DOHH2 (cell line): ENCODE results near the gene CELF1.

Experiments used
- EZH2phosphoT487 ChIP-seq: fragments of 200-600 bp; sonication (generic); IDR thresholded peaks from 2 replicates; pipeline ENCODE4 v1.6.1; 2017; ENCODE audit warnings: borderline replicate concordance, mild to moderate bottlenecking, antibody characterized with exemption, low read length, moderate library complexity, mixed read lengths
- TF ChIP-seq, protein P1 (sequence below): fragments of 200-600 bp; sonication (generic); IDR thresholded peaks from one replicate; pipeline ENCODE4 v1.5.1; 2014; ENCODE audit warnings: antibody characterized with exemption, mild to moderate bottlenecking, low read depth, low read length; ENCODE audit not compliant: poor library complexity, severe bottlenecking

DNA sequence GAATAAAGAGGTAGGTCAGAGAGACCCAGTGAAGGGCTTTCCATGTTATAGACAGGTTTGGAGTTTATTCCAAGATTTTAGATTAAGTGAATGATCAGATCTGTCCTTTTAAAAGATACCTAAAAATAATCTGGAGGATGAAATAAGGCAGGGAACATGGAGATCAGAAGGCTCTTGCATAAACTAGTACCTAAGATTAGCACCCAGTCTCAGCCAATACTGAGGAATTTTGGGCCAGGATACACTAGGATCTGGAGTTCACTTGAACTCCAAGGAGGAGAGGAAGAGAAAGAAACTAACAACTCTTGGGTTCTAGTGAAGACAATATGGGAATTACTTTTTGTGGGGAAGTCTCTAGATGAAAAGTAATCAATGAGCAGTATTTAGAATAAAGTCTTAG, 56.1 kb downstream of the CELF1 start:
- no peak for TF ChIP-seq EZH2phosphoT487
- TF ChIP-seq, protein P1, sequence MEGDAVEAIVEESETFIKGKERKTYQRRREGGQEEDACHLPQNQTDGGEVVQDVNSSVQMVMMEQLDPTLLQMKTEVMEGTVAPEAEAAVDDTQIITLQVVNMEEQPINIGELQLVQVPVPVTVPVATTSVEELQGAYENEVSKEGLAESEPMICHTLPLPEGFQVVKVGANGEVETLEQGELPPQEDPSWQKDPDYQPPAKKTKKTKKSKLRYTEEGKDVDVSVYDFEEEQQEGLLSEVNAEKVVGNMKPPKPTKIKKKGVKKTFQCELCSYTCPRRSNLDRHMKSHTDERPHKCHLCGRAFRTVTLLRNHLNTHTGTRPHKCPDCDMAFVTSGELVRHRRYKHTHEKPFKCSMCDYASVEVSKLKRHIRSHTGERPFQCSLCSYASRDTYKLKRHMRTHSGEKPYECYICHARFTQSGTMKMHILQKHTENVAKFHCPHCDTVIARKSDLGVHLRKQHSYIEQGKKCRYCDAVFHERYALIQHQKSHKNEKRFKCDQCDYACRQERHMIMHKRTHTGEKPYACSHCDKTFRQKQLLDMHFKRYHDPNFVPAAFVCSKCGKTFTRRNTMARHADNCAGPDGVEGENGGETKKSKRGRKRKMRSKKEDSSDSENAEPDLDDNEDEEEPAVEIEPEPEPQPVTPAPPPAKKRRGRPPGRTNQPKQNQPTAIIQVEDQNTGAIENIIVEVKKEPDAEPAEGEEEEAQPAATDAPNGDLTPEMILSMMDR, result no peak
